Measurements from ENCODE around the gene OR8A1.

Gene OR8A1

DNA sequence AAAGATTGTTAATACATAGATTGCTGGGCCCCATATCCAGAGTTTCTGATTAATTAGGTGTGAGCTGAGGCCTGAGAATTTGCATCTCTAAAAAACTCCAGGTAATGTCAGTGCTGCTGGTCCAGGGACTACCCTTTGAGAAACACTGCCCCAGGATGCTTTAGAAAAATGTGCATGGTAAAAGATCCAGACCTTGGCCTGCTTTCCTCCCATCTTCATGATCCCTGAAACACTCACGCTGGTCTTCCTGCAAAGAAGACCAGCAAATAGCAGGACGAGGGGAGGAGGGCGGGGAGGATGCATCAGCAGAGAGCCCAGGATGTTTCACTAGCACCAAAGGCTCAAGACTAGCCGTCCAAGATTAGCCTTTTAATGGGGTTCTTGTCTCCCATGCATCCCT, at the start of gene OR8A1:
Gene OR8A1 (plus strand): TSS at position 301 of the 400 bp plus-strand sequence. CDS start 123 bp downstream, outside the sequence.
- no peaks in the 10 kb centered on the region for H3K9me3 Mint-ChIP-seq
- H3K27me3 Mint-ChIP-seq (ENCODE audit: low read depth) = peaks cover 9% of the 10 kb centered on the region
- no peak within 1 kb of the TSS for H3K4me3 Mint-ChIP-seq
- H3K36me3 Mint-ChIP-seq (ENCODE audit: low read depth) = no peaks in the 10 kb centered on the region
- H3K4me1 Mint-ChIP-seq (ENCODE audit: low read depth) = no peaks in the 10 kb centered on the region
- no peak within 1 kb of the TSS for H3K27ac Mint-ChIP-seq

DNA sequence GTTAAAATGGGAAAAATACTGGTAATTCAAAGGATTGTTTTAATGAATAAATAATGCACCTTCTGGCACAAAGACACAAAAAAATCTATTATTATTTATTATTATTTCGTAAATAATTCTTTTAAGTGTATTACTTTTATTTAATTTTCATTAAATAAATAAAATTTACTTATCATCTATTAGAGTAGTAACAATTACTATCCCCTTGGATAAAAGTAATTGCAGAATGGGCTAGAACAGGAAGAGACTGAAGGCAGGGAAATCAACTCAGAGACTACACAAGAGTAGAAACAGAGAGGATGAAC, 49.3 kb upstream of the OR8A1 start:
- Mint-ChIP-seq H3K36me3 (ENCODE audit: low read depth) (no peaks in the 10 kb centered on the region), H3K9me3 (no peaks in the 10 kb centered on the region), H3K27ac (no peak overlapping the region), H3K4me3 (no peak overlapping the region), H3K27me3 (ENCODE audit: low read depth) (no peaks in the 10 kb centered on the region), H3K4me1 (ENCODE audit: low read depth) (no peaks in the 10 kb centered on the region)

DNA sequence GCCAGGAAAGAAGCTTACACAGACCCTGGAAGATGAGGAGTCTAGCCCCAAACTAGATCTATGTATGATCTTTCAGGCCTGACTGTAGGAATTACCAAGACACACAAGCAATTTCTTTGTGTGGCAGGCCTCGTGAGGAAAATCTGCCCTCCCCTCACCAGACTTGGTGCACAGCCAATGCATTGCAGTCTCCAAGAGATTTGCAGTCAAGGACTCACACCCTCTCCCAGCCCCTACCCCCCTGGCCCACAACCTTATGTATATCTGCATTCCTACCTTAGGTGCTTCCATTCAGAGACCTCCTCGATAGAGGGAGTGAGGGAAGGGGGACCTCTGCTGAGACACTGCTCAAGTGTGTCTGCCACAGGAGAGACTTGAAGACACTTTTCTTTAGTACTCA, 36.2 kb upstream of the OR8A1 start:
- H3K9me3 Mint-ChIP-seq = no peaks in the 10 kb centered on the region
- H3K4me3 Mint-ChIP-seq = no peak overlapping the region
- peaks cover 3% of the 10 kb centered on the region for H3K27me3 Mint-ChIP-seq (ENCODE audit: low read depth)
- no peaks in the 10 kb centered on the region for H3K4me1 Mint-ChIP-seq (ENCODE audit: low read depth)
- H3K27ac Mint-ChIP-seq = no peak overlapping the region
- no peaks in the 10 kb centered on the region for H3K36me3 Mint-ChIP-seq (ENCODE audit: low read depth)

DNA sequence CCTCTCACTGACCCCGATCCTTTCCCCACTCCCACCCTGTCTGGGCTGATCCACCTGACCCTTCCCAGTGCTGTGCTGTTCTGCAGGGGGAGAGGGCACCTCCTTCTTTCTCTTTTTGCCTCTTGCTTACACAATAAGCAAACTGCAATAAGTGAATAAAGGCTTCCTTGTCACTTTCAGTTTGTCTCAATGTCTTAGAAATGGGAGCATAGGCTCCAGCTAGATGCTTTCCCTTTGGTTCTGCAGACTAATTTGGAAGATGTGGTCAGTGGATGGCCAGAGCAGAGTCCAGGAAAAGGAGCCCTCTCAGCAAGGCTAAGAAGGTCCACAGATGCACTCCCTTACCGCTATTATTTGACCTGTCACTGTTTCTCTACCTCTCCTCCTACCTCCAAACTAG, 35.7 kb upstream of the OR8A1 start:
- H3K27me3 Mint-ChIP-seq (ENCODE audit: low read depth) = peaks cover 3% of the 10 kb centered on the region
- no peak overlapping the region for H3K4me3 Mint-ChIP-seq
- H3K4me1 Mint-ChIP-seq (ENCODE audit: low read depth) = no peaks in the 10 kb centered on the region
- H3K36me3 Mint-ChIP-seq (ENCODE audit: low read depth) = no peaks in the 10 kb centered on the region
- no peaks in the 10 kb centered on the region for H3K9me3 Mint-ChIP-seq
- H3K27ac Mint-ChIP-seq = no peak overlapping the region

DNA sequence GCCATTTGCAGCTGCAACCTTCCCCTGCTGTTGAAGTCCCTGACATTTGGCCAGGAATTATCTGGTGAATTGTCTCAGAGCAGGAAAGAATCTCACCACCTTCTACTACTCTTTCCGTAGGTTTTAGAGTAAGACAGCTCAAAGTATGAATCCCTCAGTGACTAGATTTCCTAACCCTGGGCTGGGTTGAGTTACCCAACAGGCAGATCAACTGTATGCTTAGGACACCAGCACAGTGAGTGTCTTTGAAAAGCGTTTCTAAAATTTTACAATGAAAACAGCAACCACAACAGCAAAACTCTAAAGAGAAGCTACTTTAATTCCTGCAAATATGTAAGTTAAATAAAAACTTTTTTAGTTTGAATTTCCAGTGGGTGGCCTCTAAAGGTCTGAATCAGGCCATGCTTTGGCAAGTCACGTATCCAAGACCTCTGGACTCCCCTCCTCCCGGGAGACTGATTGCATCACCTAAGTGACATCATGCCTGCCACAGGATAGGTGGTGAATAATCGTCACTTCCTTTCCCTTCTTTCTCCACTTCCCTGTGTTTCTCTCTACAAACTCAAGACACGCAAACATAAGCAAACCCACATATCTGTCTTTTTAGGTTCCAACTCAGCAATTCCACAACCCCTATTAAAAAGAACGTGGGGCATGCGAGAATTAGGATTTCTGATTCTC, 34.1 kb upstream of the OR8A1 start:
- H3K4me1 Mint-ChIP-seq (ENCODE audit: low read depth) = no peaks in the 10 kb centered on the region
- no peak overlapping the region for H3K27ac Mint-ChIP-seq
- no peaks in the 10 kb centered on the region for H3K36me3 Mint-ChIP-seq (ENCODE audit: low read depth)
- peaks cover 3% of the 10 kb centered on the region for H3K27me3 Mint-ChIP-seq (ENCODE audit: low read depth)
- no peaks in the 10 kb centered on the region for H3K9me3 Mint-ChIP-seq
- H3K4me3 Mint-ChIP-seq = no peak overlapping the region

DNA sequence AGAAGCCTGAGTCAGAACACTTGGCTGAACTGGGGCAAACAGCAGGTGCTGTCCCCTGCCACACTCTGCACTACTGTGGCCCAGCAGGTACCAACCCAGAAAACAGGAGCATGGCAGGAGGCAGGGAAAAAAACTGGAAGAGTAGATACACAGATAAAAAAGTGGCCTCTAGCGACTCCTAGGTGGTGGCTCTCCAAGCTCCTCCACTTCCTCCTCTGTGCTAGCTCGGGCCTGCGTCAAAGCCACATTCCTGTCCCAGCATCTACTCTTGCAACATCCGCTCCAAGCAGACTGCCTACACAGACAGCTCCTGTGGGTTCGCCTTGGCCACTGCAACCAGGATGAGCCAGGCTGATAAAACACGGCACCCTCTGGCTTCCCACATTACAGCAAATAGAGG, 33.3 kb upstream of the OR8A1 start:
- H3K4me3 Mint-ChIP-seq = no peak overlapping the region
- H3K27me3 Mint-ChIP-seq (ENCODE audit: low read depth) = peaks cover 3% of the 10 kb centered on the region
- H3K4me1 Mint-ChIP-seq (ENCODE audit: low read depth) = no peaks in the 10 kb centered on the region
- H3K36me3 Mint-ChIP-seq (ENCODE audit: low read depth) = no peaks in the 10 kb centered on the region
- no peak overlapping the region for H3K27ac Mint-ChIP-seq
- no peaks in the 10 kb centered on the region for H3K9me3 Mint-ChIP-seq

DNA sequence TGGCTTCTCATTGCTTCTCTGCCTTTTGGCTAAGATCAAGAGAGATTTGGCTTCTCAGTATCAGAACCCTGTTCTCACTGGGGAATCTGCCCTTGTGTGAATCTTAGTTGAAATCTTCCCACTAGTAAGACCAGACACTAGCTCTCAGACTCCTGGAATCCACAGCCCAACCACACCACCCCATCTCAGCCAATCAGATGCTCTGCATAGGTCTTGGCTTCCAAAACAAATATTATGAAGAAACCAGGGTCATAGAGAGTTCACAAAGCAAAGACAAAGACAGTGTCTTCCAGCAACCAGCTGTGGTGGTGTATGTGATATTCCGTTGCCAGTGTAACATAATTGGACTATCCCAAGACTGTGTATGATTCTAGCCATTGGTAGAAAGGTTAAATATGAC, 31.8 kb upstream of the OR8A1 start:
- Mint-ChIP-seq H3K4me3 (no peak overlapping the region), H3K27me3 (ENCODE audit: low read depth) (peaks cover 3% of the 10 kb centered on the region), H3K27ac (no peak overlapping the region), H3K36me3 (ENCODE audit: low read depth) (no peaks in the 10 kb centered on the region), H3K9me3 (no peaks in the 10 kb centered on the region), H3K4me1 (ENCODE audit: low read depth) (no peaks in the 10 kb centered on the region)

DNA sequence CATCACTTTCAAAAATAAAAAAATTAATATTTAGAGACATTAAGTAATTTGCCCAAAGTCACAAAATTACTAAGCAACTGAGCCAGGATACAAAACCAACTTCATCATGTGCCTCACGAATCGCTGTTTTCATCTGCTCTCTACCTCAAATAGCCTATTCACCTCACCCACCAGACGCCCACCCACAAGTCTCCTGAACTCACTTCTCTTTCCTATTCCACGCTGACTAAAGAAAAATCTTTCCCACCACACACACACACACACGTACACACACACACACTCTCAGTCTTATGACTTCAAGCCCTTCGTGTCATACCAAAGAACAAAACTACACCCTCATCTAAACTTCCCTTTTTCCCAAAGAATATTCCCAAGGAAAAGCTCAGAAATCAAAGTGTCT, 28.6 kb upstream of the OR8A1 start:
- H3K27ac Mint-ChIP-seq = no peak overlapping the region
- no peak overlapping the region for H3K4me3 Mint-ChIP-seq
- no peaks in the 10 kb centered on the region for H3K9me3 Mint-ChIP-seq
- H3K27me3 Mint-ChIP-seq (ENCODE audit: low read depth) = peaks cover under 1% of the 10 kb centered on the region
- H3K4me1 Mint-ChIP-seq (ENCODE audit: low read depth) = no peaks in the 10 kb centered on the region
- no peaks in the 10 kb centered on the region for H3K36me3 Mint-ChIP-seq (ENCODE audit: low read depth)

DNA sequence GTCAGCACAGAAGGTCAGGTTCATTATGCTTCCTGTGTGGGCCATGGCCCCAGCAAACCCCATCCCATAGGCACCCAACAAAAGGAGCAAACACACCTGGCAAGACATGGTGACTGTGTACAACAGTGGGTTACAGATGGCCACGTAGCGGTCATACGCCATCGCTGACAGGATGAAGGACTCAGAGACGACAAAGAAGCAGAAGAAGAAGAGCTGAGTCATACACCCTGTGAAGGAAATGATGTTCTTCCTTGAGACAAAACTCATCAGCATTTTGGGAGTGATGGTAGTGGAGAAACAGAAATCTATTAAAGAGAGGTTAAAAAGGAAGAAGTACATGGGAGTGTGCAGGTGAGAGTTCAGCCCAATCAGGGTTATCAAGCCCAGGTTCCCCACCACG, 26.7 kb upstream of the OR8A1 start:
- Mint-ChIP-seq H3K36me3 (ENCODE audit: low read depth) (no peaks in the 10 kb centered on the region), H3K9me3 (no peaks in the 10 kb centered on the region), H3K4me1 (ENCODE audit: low read depth) (no peaks in the 10 kb centered on the region), H3K27me3 (ENCODE audit: low read depth) (no peaks in the 10 kb centered on the region), H3K27ac (no peak overlapping the region), H3K4me3 (no peak overlapping the region)

DNA sequence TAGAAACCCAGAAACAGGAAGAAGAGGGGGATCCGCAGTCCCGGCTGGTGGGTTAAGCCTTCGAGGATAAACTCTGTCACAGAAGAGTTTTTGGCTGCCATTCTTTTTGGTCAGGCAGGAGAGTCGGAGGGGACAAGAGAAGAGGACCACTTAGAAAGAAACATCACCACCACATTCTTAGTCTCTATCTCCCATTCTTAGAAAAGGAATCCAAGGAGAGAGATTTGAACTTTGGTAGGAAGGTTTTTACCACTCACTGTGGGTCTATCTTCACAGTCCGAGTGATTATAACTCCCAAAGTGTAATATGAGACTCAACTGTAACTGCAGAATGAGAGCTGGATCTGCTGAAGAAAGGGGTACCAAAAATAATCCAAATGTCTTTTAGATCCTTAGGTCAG, 26.2 kb upstream of the OR8A1 start, which contains the start of gene OR8B12:
Gene OR8B12 (minus strand): TSS at position 101 of the 400 bp plus-strand sequence. CDS start 0 bp downstream, at position 101.
- Mint-ChIP-seq H3K27me3 (ENCODE audit: low read depth) (no peaks in the 10 kb centered on the region), H3K4me1 (ENCODE audit: low read depth) (no peaks in the 10 kb centered on the region), H3K36me3 (ENCODE audit: low read depth) (no peaks in the 10 kb centered on the region), H3K9me3 (no peaks in the 10 kb centered on the region), H3K27ac (no peak within 1 kb of the TSS), H3K4me3 (no peak within 1 kb of the TSS)

DNA sequence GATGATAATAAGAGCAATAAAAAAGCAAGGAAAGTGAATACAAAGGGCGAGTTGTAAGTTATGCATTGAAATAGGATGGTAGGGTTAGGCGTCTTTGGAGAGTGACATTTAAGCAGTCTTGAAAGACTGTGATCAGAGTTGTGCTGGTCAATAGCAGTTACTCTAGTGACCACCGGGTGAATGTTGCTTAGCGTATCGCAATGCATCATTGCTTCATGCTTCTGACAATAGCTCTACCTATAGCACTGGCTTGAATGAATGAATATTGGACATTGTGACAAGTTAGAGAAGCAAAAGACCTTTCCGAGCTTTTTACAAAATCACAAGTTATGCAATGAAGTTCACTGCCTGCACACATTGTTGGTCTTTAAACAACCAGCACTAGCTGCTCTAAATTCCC, 18.6 kb upstream of the OR8A1 start:
- Mint-ChIP-seq H3K9me3 (peaks cover 3% of the 10 kb centered on the region), H3K27ac (no peak overlapping the region), H3K4me1 (ENCODE audit: low read depth) (no peaks in the 10 kb centered on the region), H3K27me3 (ENCODE audit: low read depth) (no peaks in the 10 kb centered on the region), H3K4me3 (no peak overlapping the region), H3K36me3 (ENCODE audit: low read depth) (no peaks in the 10 kb centered on the region)

DNA sequence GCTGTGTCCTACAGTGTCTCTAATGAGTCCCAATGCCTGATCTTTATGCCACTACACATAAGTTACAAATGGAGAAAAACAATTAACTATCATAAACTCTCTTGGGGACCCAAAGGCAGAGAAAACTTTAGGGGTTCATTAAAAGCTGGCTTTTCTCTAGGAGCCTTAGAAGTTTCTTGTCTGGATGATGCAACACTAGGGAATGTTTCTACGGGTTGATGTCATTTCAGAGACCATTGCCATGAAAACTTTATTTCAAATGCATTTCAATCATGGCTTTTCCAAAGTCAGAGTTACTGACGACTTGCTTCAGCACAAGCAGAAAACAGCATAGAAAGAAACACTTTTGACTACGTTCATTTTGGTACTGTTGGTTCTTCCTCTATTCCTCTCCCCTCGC, 17.8 kb upstream of the OR8A1 start:
- H3K4me3 Mint-ChIP-seq = no peak overlapping the region
- no peaks in the 10 kb centered on the region for H3K4me1 Mint-ChIP-seq (ENCODE audit: low read depth)
- H3K9me3 Mint-ChIP-seq = peaks cover 3% of the 10 kb centered on the region
- no peaks in the 10 kb centered on the region for H3K36me3 Mint-ChIP-seq (ENCODE audit: low read depth)
- H3K27ac Mint-ChIP-seq = no peak overlapping the region
- H3K27me3 Mint-ChIP-seq (ENCODE audit: low read depth) = no peaks in the 10 kb centered on the region

DNA sequence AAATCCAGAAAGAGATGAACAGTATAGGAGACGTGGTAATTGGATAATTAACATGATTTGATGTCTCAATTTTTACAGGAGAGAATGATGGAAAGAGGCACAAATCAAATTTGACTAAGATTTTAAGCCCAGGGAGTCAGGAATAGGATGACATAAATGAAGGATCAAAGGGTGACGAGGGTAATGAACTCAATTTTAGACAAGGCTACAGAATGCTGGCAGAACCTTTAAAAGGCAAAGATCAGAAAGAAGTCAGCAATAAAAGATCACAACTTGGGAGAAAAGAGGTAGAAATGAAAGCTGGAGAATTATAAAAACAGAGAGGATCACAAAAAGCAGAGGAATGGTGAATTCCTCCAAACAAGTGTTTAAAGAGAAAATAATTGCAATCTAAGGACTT, 13.0 kb upstream of the OR8A1 start:
- H3K9me3 Mint-ChIP-seq = peaks cover 3% of the 10 kb centered on the region
- no peaks in the 10 kb centered on the region for H3K36me3 Mint-ChIP-seq (ENCODE audit: low read depth)
- H3K4me3 Mint-ChIP-seq = no peak overlapping the region
- no peaks in the 10 kb centered on the region for H3K4me1 Mint-ChIP-seq (ENCODE audit: low read depth)
- H3K27me3 Mint-ChIP-seq (ENCODE audit: low read depth) = no peaks in the 10 kb centered on the region
- no peak overlapping the region for H3K27ac Mint-ChIP-seq

DNA sequence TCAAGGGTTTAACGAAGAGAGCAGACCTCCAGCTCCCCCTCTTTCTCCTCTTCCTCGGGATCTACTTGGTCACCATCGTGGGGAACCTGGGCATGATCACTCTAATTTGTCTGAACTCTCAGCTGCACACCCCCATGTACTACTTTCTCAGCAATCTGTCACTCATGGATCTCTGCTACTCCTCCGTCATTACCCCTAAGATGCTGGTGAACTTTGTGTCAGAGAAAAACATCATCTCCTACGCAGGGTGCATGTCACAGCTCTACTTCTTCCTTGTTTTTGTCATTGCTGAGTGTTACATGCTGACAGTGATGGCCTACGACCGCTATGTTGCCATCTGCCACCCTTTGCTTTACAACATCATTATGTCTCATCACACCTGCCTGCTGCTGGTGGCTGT, 363 bp downstream of the OR8A1 start:
- no peaks in the 10 kb centered on the region for H3K36me3 Mint-ChIP-seq (ENCODE audit: low read depth)
- no peak overlapping the region for H3K27ac Mint-ChIP-seq
- no peaks in the 10 kb centered on the region for H3K4me1 Mint-ChIP-seq (ENCODE audit: low read depth)
- no peaks in the 10 kb centered on the region for H3K9me3 Mint-ChIP-seq
- H3K27me3 Mint-ChIP-seq (ENCODE audit: low read depth) = peaks cover 10% of the 10 kb centered on the region
- H3K4me3 Mint-ChIP-seq = no peak overlapping the region

DNA sequence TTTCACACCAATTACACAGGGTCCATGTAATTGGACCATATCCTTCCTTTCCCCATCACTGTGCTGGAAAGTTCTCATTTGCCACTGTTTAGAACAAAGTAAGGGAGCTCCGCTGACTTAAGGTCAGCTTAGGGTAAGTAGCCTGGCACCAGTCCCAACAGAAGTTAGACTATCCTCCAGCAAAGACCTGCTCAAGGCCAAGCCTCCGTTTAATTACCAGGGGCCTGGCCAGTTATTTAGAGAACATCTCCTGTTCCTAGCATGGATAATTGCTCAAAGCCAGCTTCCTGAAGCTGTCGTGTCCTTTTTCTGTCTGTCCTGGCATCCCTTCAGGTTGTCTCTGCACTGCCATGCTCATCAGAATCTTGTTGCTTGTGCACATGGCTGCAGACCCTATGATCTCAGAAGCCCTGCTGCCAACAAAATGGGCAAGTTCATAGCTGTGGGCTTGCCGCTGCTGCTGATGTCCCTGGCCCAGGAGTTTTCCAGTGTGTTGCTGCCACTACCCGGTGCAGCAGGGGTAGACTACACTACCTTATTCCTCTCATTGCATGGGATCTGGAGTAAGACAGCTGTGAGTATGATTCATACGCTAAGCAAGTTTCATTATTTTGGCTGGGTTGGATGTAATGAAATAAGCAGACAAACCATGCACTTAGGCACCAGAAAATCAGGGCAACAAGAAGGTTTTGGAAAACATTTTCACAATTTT, 8.1 kb downstream of the OR8A1 start:
- no peak overlapping the region for H3K27ac Mint-ChIP-seq
- no peaks in the 10 kb centered on the region for H3K36me3 Mint-ChIP-seq (ENCODE audit: low read depth)
- H3K4me3 Mint-ChIP-seq = no peak overlapping the region
- no peaks in the 10 kb centered on the region for H3K9me3 Mint-ChIP-seq
- no peaks in the 10 kb centered on the region for H3K4me1 Mint-ChIP-seq (ENCODE audit: low read depth)
- peaks cover 10% of the 10 kb centered on the region for H3K27me3 Mint-ChIP-seq (ENCODE audit: low read depth)
